ENCODE results near the gene DDIT4.

DNA sequence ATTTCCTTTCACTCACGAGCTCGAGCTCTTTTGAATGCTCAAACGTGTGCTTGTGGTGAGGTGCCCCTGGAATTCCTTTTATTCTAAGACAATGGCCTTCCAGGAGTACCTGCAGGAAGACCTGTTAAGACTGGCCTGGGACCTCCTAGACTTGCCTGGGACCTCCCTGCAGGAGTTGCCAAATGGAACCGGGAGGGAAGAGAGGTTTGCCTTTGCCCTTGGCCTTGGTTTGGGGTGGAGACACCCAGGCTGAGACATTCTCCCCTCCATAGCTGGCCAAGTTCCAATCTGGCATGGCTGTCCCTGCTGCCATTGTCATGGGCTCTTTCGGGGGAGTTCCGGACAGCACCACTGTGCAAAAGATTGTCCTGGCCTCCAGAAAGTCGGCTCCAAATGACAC, 41.3 kb downstream of the DDIT4 start:
- TF ChIP-seq CTCF (conservative IDR thresholded peaks at IDR 0.05; ENCODE audit: low read depth, low read length) (no peak), POLR2A (IDR thresholded peaks at IDR 0.05; ENCODE audit: low read depth, low read length) (no peak), CEBPB (IDR thresholded peaks at IDR 0.05; ENCODE audit: low read depth, low read length) (no peak), USF2 (IDR thresholded peaks at IDR 0.05; ENCODE audit: low read depth, low read length) (no peak), BHLHE40 (IDR thresholded peaks at IDR 0.05; ENCODE audit: low read depth, low read length) (no peak), NFE2L2 (IDR thresholded peaks at IDR 0.05; ENCODE audit: low read depth, low read length) (no peak), SMC3 (IDR thresholded peaks at IDR 0.05; ENCODE audit: low read depth, low read length) (no peak), RAD21 (IDR thresholded peaks at IDR 0.05; ENCODE audit: low read length) (no peak)
